ENCODE measurements around the gene VILL. TPM values are rescaled to one million over a fixed set of nuclear protein-coding genes. Genes with fewer than 3 reads are reported as not detected.

Gene VILL
- total and polyA plus RNA-seq, 2 donors (not counting 3 experiments of a cell fraction or from before 2014, with no cell fraction given) = 9.0 to 10.0 TPM

- Histone ChIP-seq H2AFZ (ENCODE audit: low read depth, low read length) (no peak overlapping the region), H3K79me2 (ENCODE audit: control insufficient read depth, insufficient read depth, low read length) (no peaks in the 10 kb centered on the region), H3K4me2 (ENCODE audit: insufficient read depth, low read length) (no peak overlapping the region), H3K9ac (replicated peaks; ENCODE audit: extremely low read depth, insufficient read depth, low read length) (no peak overlapping the region), H3K9me1 (replicated peaks; ENCODE audit: control insufficient read depth, extremely low read depth, insufficient read depth, low read length) (no peaks in the 10 kb centered on the region), H3K27me3 (ENCODE audit: control insufficient read depth in 2 of 2, insufficient read depth in 2 of 2, low read length in 2 of 2) (no peaks in the 10 kb centered on the region), H3K4me3 (replicated peaks in 1 of 3; ENCODE audit: insufficient read depth in 1 of 3, low read depth in 1 of 3, low read length in 3 of 3) (no peak overlapping the region), H3K36me3 (ENCODE audit: control insufficient read depth in 2 of 2, extremely low read depth in 1 of 2, insufficient read depth in 2 of 2, low read length in 2 of 2) (peaks cover 0 to 9% of the 10 kb centered on the region in 2 experiments), H4K20me1 (replicated peaks; ENCODE audit: control insufficient read depth, extremely low read depth, insufficient read depth, low read length) (no peaks in the 10 kb centered on the region), H3K27ac (ENCODE audit: insufficient read depth, low read depth, low read length) (no peak overlapping the region), H3K9me3 (replicated peaks; ENCODE audit: control insufficient read depth, insufficient read depth, low read length) (no peaks in the 10 kb centered on the region), H3K4me1 (ENCODE audit: control insufficient read depth, extremely low read depth, insufficient read depth, low read length) (peaks cover 5% of the 10 kb centered on the region)
- TF ChIP-seq EZH2 (IDR thresholded peaks at IDR 0.05; ENCODE audit: borderline replicate concordance, low read depth, low read length, severe bottlenecking) = no peak
- no peak for TF ChIP-seq FOS (IDR thresholded peaks at IDR 0.05; ENCODE audit: borderline replicate concordance, insufficient read depth, low read length)
- TF ChIP-seq CTCF (IDR thresholded peaks at IDR 0.05; ENCODE audit: extremely low read depth in 1 of 2, insufficient read depth in 1 of 2, low read depth in 1 of 2, low read length in 2 of 2) = no peak
- TF ChIP-seq MAX (IDR thresholded peaks at IDR 0.05; ENCODE audit: insufficient read depth, insufficient read length) = no peak
- no peak for TF ChIP-seq POLR2AphosphoS5 (IDR thresholded peaks at IDR 0.05; ENCODE audit: insufficient read depth, low read depth, low read length)
- TF ChIP-seq MYC (IDR thresholded peaks at IDR 0.05; ENCODE audit: low read depth, low read length) = no peak
- TF ChIP-seq JUN (IDR thresholded peaks at IDR 0.05; ENCODE audit: borderline replicate concordance, insufficient read depth, insufficient read length, low read depth) = no peak
- no peak for TF ChIP-seq GATA2 (IDR thresholded peaks at IDR 0.05; ENCODE audit: insufficient read depth, insufficient read length, low read depth, low read length)
- TF ChIP-seq POLR2A (IDR thresholded peaks at IDR 0.05; ENCODE audit: low read depth, low read length) = no peak
- dilution Hi-C loops (cut with MboI; ENCODE audit: extremely low pct_ligation_motif_present, low sequenced_read_pairs) = no loop called here
- no peak for DNase-seq (ENCODE audit: low read depth, low spot score)
- FAIRE-seq = no peak
- ChIA-PET CTCF (interaction anchor here (1.0 to 3.4 kb wide), 20 partner anchors 8 to 689 kb away, joined by 3 to 68 read pairs (median 8); partner anchors contain the start of gene VILL), POLR2A (no interaction called here)
- intact Hi-C loops (cut with micrococcal nuclease) = loop anchor here (1.0 kb wide), 3 partner anchors 21 to 145 kb away; no protein-coding TSS in a partner anchor
- no TSS peak for BruUV-seq (replicated peaks)
These were observed 17.1 kb upstream of the VILL start for GRCh38 chr3:37973246-37974054.
